GM18499 (cell line): ENCODE data around the gene ICE2.
"Not testable (repeated sequence)": the region's sequence is repeated elsewhere in the genome, so short reads cannot be mapped to it uniquely, and the experiment has no call there.

Source experiments
- ATAC-seq: cut with Tn5 transposase; IDR thresholded peaks from one replicate; pipeline ENCODE4 v1.9.1; 2021; ENCODE audit warnings: moderate number of reproducible peaks; ENCODE audit not compliant: insufficient read depth, unreplicated experiment

Gene ICE2

DNA sequence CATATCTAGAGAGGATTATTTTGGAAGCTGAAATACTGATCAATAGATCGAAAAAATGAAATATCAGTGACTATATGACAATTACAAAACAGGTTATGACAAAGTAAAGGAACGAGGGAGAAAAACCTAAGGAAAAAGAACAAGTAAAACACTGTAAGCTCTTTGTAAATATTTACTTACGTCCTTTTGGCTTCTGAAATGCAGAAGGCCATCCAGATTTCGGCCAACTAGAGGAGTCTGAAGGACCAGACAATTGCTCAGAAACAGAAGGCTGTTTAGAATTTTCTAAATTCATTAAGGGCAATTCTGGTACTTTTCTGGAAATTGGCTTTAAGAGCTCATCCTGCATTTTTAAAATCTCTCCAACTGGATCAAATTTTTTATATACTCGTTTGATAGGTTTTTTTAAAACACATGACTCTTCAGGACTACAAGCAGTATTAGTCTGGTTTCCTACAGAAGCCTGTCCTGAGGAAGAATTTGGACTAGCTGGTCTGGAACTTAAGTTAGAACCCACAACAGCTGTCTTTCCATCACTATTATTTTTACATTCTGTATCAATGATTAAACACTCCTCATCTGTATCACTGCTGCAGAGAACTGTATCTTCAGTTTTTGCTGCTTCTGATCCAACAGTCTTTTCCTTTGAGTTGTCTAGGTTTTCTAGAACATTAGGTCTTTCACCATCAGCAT lies 30.1 kb downstream of the ICE2 start:
- no peak for ATAC-seq

DNA sequence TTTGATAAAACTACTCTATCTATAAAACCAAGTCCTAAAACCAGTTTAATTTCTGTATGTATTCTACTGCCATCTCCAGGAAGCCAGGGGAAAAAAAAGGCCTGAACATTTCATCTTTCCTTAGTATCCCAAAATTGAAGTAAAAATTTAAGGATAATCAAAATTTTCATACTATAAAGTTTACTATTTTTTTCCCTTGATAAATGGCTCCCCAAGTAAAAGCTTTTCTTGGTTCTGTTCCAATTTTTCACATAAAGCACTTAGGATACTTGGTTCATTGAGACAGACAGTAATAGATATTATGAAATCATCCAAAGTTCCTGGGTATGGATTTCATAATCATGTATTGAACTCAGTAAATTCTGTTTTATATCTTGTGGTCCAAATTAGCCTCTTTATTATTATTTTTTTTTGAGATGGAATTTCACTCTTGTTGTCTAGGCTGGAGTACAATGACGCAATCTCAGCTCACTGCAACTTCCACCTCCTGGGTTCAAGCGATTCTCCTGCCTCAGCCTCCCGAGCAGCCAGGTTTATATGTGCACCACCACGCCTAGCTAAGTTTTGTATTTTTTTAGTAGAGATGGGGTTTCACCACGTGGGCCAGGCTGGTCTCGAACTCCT lies 34.5 kb downstream of the ICE2 start:
- no peak for ATAC-seq

DNA sequence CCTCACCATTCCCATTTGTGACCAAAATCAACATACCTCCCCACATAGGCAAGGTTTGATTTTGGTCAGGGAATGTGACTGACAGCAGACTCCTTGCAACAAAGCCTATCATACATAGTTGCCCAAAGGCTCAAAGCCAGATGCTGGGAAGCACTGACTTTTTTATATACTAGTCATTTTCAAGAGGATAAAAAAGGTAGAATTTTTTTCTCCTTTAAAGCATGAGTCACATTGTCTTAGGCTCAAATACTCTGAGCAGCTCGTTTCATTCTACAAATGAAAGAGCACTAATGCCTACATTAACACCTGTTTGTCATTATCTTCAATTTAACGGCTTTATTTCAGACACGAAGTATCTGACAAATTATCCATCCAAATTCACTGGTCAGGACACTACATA lies 36.2 kb downstream of the ICE2 start:
- ATAC-seq = no peak

DNA sequence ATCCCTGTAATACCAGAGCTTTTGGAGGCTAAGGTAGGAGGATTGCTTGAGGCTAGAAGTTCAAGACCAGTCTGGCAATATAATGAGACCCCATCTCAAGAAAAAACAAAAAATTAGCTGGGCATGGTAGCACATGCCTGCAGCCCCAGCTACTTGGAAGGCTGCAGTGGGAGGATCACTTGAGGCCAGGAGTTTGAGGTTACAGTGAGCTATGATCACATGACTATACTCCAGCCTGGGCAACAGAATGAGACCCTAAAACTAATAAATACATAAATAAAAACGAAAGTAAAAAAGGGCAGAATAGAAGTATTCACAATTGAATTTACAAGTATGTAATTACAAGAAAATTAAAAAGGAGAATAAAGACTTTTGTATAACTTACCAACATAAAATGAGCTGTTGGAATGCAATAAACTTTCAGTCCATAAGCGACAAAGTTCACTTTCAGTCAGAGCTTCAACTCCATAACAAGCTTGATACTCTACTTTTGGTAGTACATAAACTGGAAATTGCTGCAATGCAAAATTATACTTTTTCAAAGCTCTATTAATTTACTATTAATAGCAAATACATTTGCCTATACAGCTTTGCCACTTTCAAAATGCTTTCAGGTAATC lies 36.8 kb downstream of the ICE2 start:
- ATAC-seq = no peak

DNA sequence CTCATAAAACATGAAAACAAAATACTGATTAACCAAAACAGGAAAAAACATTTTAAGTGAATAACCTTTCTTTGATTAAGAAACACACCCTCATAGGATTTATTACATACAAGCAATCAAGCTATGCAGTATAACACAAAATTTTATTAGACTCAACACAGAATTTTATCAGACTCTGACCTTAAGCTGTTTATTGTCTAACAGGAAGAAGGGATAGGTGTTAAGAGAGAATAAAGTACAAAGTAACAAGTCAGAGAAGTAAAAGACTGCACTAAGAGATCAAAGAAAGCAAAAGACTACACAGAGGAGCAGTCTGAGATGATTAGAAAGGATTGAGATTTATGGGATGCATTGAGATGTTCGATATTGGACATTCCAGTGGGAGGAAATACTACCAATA lies 37.6 kb downstream of the ICE2 start:
- no peak for ATAC-seq

DNA sequence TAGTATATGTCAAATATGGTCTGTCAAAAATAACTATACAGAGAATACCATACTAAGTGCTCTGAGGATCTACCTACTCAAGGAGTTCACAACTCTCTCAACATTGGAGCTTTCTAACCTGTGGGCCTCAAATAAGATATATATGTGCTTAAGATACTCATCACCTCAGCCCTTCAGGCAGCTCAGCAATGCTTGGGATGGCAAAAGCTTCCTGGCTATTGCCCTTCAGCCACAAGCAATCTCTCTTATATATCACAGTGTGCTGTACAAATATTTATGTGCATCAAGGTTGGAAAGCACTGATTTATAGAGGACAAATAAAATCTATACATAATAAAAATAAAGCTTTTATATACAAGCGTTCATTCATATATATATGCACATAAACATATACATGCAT lies 40.3 kb downstream of the ICE2 start:
- no peak for ATAC-seq

DNA sequence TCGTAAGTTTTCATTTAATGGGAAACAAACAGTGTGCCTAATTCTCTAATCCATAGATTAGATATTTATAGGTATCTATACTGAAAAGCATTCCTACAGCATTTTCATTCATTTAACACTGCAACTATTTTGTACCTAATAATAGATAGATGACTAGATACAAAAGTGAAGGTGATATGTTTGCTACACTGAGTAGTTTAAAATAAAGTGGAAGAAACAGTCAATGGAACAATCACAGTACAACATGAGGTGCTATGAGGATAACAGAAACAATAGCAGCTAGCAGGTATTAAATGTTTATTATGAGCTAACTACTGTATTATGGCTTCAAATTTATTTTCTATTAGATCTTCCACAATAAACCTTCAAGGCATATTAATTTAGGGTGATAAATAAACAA lies 50.0 kb downstream of the ICE2 start:
- ATAC-seq = no peak

DNA sequence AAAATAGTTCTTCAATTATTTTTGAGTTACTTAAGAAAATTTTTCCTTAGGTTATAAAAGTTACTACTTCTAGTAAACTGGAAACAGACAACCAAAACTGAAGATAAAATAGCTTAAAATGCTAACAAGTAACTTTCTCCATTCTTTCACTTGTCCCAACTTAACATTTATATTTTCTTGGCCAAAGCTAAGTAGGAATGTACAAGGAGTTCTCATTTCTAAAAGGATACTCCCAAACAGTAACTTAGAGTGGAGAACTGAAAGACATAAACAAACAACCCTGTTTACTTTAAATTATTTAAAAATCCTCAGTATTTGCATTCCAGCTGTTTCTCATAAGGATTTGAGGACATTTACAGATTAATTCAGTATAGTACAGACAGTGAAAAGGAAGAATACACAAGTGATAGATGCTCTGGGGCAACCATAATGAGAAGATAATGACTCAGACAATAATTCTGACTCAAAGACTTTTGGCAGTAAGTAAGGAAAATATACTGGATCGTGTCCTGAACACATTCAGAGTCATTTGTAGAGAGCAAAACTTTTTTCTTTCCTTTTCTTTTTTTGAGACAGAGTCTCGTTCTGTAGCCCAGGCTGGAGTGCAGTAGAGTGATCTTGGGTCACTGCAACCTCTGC lies 52.0 kb downstream of the ICE2 start:
- ATAC-seq = no peak

DNA sequence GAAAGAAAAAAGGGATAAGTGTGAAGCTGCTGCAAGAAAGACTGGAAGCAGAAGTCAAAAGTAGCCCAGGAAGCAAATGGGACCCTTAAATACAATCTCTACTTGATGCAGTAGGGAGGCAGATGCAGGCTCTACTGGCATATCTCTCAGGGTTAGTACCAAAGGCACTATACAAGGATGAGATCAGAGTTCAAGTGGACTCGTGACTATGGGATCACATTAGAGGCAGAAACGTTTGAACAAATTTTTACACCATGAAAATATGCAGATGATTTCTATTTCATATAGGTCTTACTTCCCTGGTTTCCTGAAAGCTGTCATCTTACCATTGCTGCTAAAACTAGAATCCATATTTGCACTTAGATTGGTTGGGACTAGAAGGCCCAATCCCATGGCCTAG lies 53.5 kb downstream of the ICE2 start:
- ATAC-seq = no peak

DNA sequence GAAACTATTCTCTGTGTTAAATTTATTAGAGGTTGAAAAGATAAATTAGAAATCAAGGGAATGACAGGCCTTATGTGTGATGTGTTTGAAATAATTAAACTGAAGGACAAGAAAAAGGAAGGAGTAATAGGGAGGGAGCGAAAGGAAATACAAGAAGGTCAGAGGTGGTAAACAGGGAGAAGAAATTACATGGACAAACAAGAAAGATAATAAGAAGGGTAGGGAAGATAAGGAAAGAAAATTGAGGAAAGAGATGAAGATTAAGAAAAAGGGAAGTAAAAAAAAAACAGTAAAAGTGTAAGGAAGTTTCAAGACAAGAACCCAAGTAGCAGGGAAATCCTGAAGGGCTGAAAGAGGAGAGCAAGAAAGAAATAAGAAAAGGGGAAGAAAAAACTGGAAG lies 54.9 kb downstream of the ICE2 start:
- ATAC-seq = no peak

DNA sequence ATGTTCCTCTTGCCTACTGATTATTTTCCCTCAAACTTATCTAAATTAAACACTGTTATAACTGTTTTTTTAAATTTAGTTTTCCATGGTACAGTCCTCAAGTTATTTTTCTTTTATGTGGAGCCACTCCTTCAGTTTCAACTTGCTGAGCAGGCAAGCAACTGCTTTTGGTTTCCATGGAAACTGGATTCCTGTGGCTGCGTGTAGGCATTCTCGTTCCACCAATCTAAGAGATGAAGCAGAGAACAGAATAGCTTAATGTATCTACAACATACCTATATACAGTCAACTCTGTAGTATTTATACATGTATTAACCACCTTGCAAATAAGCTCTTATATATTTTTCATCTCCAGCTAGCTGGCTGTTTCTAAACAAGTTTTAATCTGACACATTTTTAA lies 55.4 kb downstream of the ICE2 start:
- ATAC-seq = no peak

DNA sequence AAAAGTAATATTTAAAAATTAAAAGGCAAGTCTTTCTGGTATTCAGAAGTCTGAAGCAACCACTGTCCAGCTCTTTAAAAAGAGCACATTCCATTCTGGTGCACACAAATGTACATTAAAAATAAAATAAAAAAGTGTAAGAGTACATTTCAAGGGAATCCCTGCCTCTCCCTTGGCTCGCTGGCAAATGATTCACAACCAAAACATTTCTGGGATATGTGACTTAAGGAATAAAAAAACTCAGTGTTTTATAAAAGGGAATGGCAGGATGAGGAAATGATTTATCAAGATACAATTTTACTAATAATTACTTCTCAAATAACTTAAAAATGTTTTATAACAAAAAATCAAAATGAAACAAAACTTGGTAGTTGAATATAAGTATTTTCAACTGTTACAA lies 57.4 kb downstream of the ICE2 start:
- ATAC-seq = no peak

DNA sequence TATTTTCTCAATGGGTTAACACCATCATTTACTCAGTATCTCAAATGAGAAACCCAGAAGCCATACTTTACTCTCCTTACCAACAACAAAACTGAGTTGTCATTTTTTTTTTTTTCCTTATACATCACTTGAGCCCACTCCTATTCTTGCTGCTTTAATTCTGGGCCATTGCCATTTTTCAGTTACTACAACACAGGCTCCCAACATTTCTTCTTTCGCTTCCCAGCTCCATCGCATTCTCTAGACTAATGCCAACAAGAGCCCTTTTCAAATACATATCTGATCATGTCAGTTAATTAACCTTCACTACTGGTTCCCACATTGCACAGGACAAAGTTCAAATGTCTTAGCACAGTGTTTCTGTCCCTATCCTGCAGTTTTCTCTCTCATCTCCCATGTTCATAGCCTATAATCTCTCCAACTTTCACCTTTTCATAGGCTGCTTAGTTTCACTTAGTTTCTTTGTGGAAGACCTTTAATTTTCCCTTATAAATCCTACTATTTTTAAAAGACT lies 58.7 kb downstream of the ICE2 start:
- no peak for ATAC-seq

DNA sequence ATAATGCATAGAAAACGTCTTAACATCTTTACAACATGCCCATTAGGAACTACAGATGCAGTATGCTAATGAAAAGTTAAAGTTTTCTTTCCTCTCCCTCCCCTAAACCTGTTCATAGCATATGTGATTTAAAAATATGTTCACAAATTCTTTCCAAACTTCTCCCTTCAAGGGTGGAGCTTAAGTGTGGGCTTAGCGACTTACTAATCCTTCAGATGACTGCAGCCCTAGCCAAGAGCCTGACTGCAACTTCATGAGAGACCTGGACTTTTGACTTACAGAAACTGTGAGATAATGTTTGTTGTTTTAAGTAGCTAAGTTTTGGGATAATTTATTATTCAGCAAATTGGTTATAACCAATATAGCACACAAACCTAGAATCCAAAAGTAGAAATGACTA lies 59.2 kb downstream of the ICE2 start:
- no peak for ATAC-seq

DNA sequence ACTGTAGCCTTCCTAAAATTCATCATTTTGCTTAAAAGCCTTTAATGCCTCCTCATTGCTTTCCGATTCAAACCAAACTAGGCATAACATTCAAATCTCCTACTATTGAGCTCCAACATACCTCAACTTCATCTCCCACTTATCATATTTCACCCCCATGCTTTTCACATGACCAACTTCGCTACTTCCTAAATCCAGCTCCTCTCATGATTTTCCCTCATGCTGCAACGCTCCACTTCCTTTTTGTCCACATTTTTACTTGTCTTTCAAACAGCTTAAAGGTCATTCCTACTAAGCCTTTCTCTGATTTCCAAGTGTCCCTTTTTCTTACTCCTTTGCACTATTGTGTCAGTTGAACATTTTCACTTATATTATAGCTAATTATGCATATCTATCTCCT lies 60.8 kb downstream of the ICE2 start:
- no peak for ATAC-seq

DNA sequence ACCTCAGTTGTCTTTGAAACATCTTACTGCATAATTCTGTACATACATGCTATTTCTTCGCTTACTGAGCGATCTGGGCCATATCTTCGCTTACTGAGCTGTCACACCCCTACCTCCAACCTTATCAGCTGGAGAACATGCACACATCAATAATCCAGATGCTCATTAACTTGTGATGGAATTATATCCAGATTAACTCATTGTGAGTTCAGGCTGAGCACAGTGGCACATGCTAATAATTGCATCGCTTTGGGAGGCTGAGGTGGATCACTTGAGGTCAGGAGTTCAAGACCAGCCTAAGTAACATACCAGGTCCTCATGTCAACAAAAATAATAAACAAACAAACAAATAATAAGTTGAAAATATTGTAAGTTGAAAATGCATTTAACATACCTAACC lies 61.8 kb downstream of the ICE2 start:
- ATAC-seq = no peak

DNA sequence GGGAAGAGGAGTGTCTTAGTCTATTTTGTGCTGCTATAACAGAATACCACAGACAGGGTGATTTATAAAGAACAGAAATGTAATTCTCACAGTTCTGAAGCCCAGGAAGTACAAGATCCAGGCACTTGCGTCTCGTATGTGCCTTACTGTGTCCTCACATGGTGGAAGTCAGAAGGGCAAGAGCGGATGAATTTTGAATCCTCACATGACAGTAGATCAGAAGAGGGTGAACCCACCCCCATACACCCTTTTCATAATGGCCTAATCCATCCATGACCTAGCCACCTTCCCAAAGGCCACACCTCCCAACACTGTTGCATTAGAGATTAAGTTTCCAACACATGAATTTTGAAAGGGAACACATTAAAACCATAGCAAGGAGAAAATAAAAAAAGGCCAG lies 62.5 kb downstream of the ICE2 start:
- no peak for ATAC-seq

DNA sequence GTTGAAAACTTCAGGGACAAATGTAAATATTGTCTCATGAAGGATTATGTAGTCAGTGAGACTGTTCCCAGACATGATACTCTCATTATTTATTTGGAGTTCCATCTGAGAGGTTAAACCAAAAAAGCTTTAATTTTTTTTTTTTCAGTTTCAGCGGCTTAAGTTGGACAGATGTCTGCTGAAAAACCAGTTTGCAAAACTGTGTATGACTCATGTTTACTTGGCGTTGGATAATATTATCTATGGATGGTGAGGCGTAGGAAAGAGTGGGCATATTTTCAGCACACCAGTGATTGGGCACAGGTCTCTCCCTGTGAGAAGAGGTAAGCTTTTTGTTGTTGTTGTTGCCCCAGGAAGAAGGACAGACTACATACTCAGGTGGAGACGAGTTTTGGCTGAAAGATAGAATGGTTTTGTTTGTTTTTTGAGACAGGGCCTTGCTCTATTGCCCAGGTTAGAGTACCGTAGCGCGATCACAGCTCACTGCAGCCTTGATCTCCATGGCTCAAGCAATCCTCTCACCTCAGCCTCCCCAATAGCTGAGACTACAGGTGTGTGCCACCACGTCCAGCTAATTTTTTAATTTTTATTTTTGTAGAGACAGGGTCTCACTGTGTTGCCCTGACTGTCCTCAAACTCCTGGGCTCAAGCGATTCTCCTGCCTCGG lies 64.8 kb downstream of the ICE2 start:
- ATAC-seq = no peak

DNA sequence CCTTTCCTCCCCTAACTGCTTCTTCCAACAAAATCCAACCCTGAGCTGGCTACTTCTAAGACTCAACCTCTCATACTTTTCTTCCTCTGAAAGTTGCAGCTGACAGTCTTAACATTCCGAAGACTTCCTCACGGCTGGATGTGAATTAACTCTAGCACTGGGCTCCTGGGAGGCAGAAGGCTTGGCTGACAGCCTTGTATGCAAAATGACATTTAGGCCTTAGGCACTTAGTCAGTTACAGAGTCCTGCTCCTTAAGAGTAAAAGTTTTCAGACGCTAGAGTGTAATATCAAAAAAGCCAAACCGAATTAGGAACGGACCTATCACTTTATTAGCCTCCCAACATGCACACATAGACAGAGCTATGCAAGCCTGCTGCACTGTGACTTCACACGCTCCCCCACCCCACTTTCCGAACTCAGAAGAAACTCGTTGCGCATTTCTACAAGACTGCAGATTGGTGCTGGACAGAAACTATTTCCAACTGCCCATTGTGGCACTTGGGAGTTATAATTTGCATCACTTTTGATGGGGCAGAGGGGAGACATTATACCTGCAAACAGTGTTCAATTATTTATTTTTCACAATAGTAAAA lies 65.6 kb downstream of the ICE2 start:
- ATAC-seq = no peak

DNA sequence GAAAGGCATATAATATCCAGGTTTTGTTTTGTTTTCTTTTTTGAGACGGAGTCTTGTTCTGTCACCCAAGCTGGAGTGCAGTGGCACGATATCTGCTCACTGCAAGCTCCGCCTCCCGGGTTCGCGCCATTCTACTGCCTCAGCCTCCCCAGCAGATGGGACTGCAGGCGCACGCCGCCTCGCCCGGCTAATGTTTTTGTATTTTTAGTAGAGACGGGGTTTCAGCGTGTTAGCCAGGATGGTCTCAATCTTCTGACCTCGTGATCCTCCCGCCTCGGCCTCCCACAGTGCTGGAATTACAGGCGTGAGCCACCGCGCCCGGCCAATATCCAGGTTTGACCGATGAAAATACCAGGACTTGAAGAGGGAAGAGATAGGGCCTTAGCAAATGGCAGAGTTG lies 66.1 kb downstream of the ICE2 start:
- not testable (repeated sequence) for ATAC-seq
